HG03439 (cell line): ENCODE data around the gene LILRA5.
"Not testable (repeated sequence)": the region's sequence is repeated elsewhere in the genome, so short reads cannot be mapped to it uniquely, and the experiment has no call there.

Source experiments
- ATAC-seq: cut with Tn5 transposase; IDR thresholded peaks from one replicate; pipeline ENCODE4 v1.9.1; 2021; ENCODE audit warnings: mild to moderate bottlenecking, moderate library complexity; ENCODE audit not compliant: unreplicated experiment

Gene LILRA5

GRCh38 chr19:54277111-54277615 is 35.8 kb downstream of the LILRA5 start:
- not testable (repeated sequence) for ATAC-seq

GRCh38 chr19:54275951-54276350 is 37.0 kb downstream of the LILRA5 start:
- ATAC-seq = no peak

GRCh38 chr19:54274516-54274915 is 38.5 kb downstream of the LILRA5 start:
- ATAC-seq = not testable (repeated sequence)

- no peak for ATAC-seq
These were observed 39.1 kb downstream of the LILRA5 start for GRCh38 chr19:54273821-54274220.

- ATAC-seq = not testable (repeated sequence)
These were observed 40.8 kb downstream of the LILRA5 start for GRCh38 chr19:54272181-54272580.

- ATAC-seq = not testable (repeated sequence)
These were observed 41.4 kb downstream of the LILRA5 start for GRCh38 chr19:54271587-54271986.

- ATAC-seq = no peak
These were observed 41.9 kb downstream of the LILRA5 start for GRCh38 chr19:54271106-54271505.

- ATAC-seq = no peak
These were observed 44.0 kb downstream of the LILRA5 start for GRCh38 chr19:54268936-54269335.

GRCh38 chr19:54266133-54266532 is 46.8 kb downstream of the LILRA5 start:
- no peak for ATAC-seq

- ATAC-seq = no peak
These were observed 50.5 kb downstream of the LILRA5 start for GRCh38 chr19:54262470-54262869.

- ATAC-seq = no peak
These were observed 50.9 kb downstream of the LILRA5 start for GRCh38 chr19:54262066-54262465.

- ATAC-seq = no peak
These were observed 55.9 kb downstream of the LILRA5 start, which contains the start of gene LILRB5 for GRCh38 chr19:54257116-54257480. Gene LILRB5, minus strand, starts transcription at chr19:54257273. Its CDS starts 80 bp downstream, at chr19:54257193.
